NCI-H446 treated with DMSO at 0.1 percent for 48 hours (cell line): ENCODE results near the gene SAMM50.

Source experiments
- DNase-seq: peaks from one replicate; lab custom pipeline; 2025; lab: John Stamatoyannopoulos, UW

Gene SAMM50

GRCh38 chr22:43955040-43955882 lies at the start of gene SAMM50:
Gene SAMM50, plus strand, starts transcription at chr22:43955442. Its CDS starts 136 bp downstream, at chr22:43955578.
- peak; percentile 79 for DNase-seq

- DNase-seq, result no peak
Measured at GRCh38 chr22:43905681-43906080, 49.6 kb upstream of the SAMM50 start.

GRCh38 chr22:43909708-43910107 lies 45.5 kb upstream of the SAMM50 start:
- DNase-seq, result no peak

GRCh38 chr22:43910178-43910695 lies 45.0 kb upstream of the SAMM50 start:
- no peak for DNase-seq

GRCh38 chr22:43911351-43911750 lies 43.9 kb upstream of the SAMM50 start:
- no peak for DNase-seq

- DNase-seq, result no peak
Measured at GRCh38 chr22:43917521-43917920, 37.7 kb upstream of the SAMM50 start.

- no peak for DNase-seq
Measured at GRCh38 chr22:43919106-43919973, 35.9 kb upstream of the SAMM50 start.

- DNase-seq, result no peak
Measured at GRCh38 chr22:43921370-43921769, 33.9 kb upstream of the SAMM50 start.

GRCh38 chr22:43922123-43922522 lies 33.1 kb upstream of the SAMM50 start:
- no peak for DNase-seq

- no peak for DNase-seq
Measured at GRCh38 chr22:43923191-43923590, 32.1 kb upstream of the SAMM50 start.

GRCh38 chr22:43923631-43924464 lies 31.4 kb upstream of the SAMM50 start, which contains the start of gene PNPLA3:
Gene PNPLA3, plus strand, starts transcription at chr22:43923805. Its CDS starts 107 bp downstream, at chr22:43923912.
- peak; percentile 68 for DNase-seq

GRCh38 chr22:43924877-43925276 lies 30.4 kb upstream of the SAMM50 start:
- DNase-seq, result no peak

- DNase-seq, result no peak
Measured at GRCh38 chr22:43925433-43926348, 29.6 kb upstream of the SAMM50 start.

- no peak for DNase-seq
Measured at GRCh38 chr22:43926349-43926710, 28.9 kb upstream of the SAMM50 start.

GRCh38 chr22:43928468-43928867 lies 26.8 kb upstream of the SAMM50 start:
- DNase-seq, result no peak

- DNase-seq, result no peak
Measured at GRCh38 chr22:43928908-43929307, 26.3 kb upstream of the SAMM50 start.

GRCh38 chr22:43931771-43932170 lies 23.5 kb upstream of the SAMM50 start:
- no peak for DNase-seq

- no peak for DNase-seq
Measured at GRCh38 chr22:43941449-43941848, 13.8 kb upstream of the SAMM50 start.

- DNase-seq, result no peak
Measured at GRCh38 chr22:43944670-43945430, 10.4 kb upstream of the SAMM50 start.
